CD14-positive monocyte (primary cell): Measurements from ENCODE around the gene TUBB6. TPM values are rescaled to one million over a fixed set of nuclear protein-coding genes. Genes with fewer than 3 reads are reported as not detected.

Experiments used
- DNase-seq, 3 donors: peaks; one replicate each; pipeline ENCODE4 v3.0.0-alpha.2; 2011 to 2022
- H2AFZ ChIP-seq: 2 replicates; pipeline ENCODE4 v1.6.0; 2012; ENCODE audit warnings: mild to moderate bottlenecking, low read depth, low read length, inconsistent platforms; ENCODE audit not compliant: insufficient read depth, poor library complexity, severe bottlenecking
- H3K27ac ChIP-seq, 2 donors: 1 replicate in 1 of 2; 2 replicates in 1 of 2; pipeline ENCODE4 v1.5.1; 2012 to 2013; ENCODE audit warnings: low read length in 2 of 2, control low read depth in 1 of 2, inconsistent platforms in 1 of 2, low read depth in 1 of 2, mild to moderate bottlenecking in 1 of 2
- H3K27me3 ChIP-seq, 2 donors: one replicate each; pipeline versions ENCODE4 v1.6.0 to v1.6.1; 2011 to 2013; ENCODE audit warnings: low read length in 2 of 2; ENCODE audit not compliant: control insufficient read depth in 2 of 2, insufficient read depth in 2 of 2
- H3K36me3 ChIP-seq, 2 donors: replicated peaks in 1 of 2; 1 replicate in 1 of 2; 2 replicates in 1 of 2; pipeline versions ENCODE4 v1.5.1 to v1.6.1; 2012 to 2013; ENCODE audit warnings: low read length in 2 of 2, control low read depth in 1 of 2, inconsistent platforms in 1 of 2, mild to moderate bottlenecking in 1 of 2; ENCODE audit not compliant: insufficient read depth in 2 of 2, control insufficient read depth in 1 of 2
- H3K4me1 ChIP-seq, 2 donors: 1 replicate in 1 of 2; 2 replicates in 1 of 2; pipeline versions ENCODE4 v1.5.1 to v1.6.1; 2012 to 2013; ENCODE audit warnings: low read length in 2 of 2, control low read depth in 1 of 2, inconsistent platforms in 1 of 2, mild to moderate bottlenecking in 1 of 2, moderate library complexity in 1 of 2; ENCODE audit not compliant: insufficient read depth in 2 of 2, control insufficient read depth in 1 of 2
- H3K4me2 ChIP-seq: replicated peaks from 2 replicates; pipeline ENCODE3; 2012; ENCODE audit warnings: low read length, moderate library complexity, mild to moderate bottlenecking; ENCODE audit not compliant: poor library complexity, severe bottlenecking; ENCODE audit errors: extremely low read depth
- H3K4me3 ChIP-seq, 3 experiments: fragments of 200-600 bp in 1 of 3; sonication (generic) in 1 of 3; replicated peaks in 1 of 3; 1 replicate in 2 of 3; 2 replicates in 1 of 3; pipeline ENCODE4 v1.5.1; 2011 to 2013; ENCODE audit warnings: low read length in 3 of 3, mild to moderate bottlenecking in 3 of 3, control low read depth in 2 of 3, low read depth in 2 of 3, inconsistent platforms in 1 of 3, moderate library complexity in 1 of 3
- H3K79me2 ChIP-seq: 2 replicates; pipeline ENCODE4 v1.6.0; 2012; ENCODE audit warnings: mild to moderate bottlenecking, control low read depth, inconsistent platforms, low read length, moderate library complexity; ENCODE audit not compliant: insufficient read depth
- H3K9ac ChIP-seq: 2 replicates; pipeline ENCODE4 v1.6.0; 2017; ENCODE audit warnings: low read length, mild to moderate bottlenecking; ENCODE audit not compliant: insufficient read depth, poor library complexity, severe bottlenecking
- H3K9me3 ChIP-seq, 2 donors: replicated peaks in 1 of 2; 1 replicate in 1 of 2; 2 replicates in 1 of 2; pipeline versions ENCODE4 v1.5.1 to v1.6.1; 2012 to 2013; ENCODE audit warnings: low read length in 2 of 2, control low read depth in 1 of 2; ENCODE audit not compliant: control insufficient read depth in 1 of 2, insufficient read depth in 1 of 2
- H4K20me1 ChIP-seq: 2 replicates; pipeline ENCODE4 v1.6.0; 2012; ENCODE audit warnings: mild to moderate bottlenecking, low read length, control low read depth, moderate library complexity; ENCODE audit not compliant: insufficient read depth
- H3K27ac Mint-ChIP-seq, 7 donors: one replicate each; pipeline ENCODE4 v1.8.0; 2020; ENCODE audit warnings: mild to moderate bottlenecking in 7 of 7, mixed read lengths in 7 of 7, moderate library complexity in 6 of 7, inconsistent platforms in 2 of 7
- H3K27me3 Mint-ChIP-seq, 3 donors: one replicate each; pipeline ENCODE4 v1.8.0; 2021 to 2022; ENCODE audit warnings: low read depth in 3 of 3, mild to moderate bottlenecking in 3 of 3, mixed read lengths in 3 of 3, moderate library complexity in 3 of 3, inconsistent platforms in 1 of 3
- H3K36me3 Mint-ChIP-seq, 2 donors: one replicate each; pipeline ENCODE4 v1.8.0; 2020; ENCODE audit warnings: mixed read lengths in 2 of 2, inconsistent platforms in 1 of 2, mild to moderate bottlenecking in 1 of 2
- H3K4me1 Mint-ChIP-seq: one replicate; pipeline ENCODE4 v1.8.0; 2020; ENCODE audit warnings: mild to moderate bottlenecking, mixed read lengths
- H3K4me3 Mint-ChIP-seq, 2 donors: one replicate each; pipeline ENCODE4 v1.8.0; 2020; ENCODE audit warnings: mild to moderate bottlenecking in 2 of 2, mixed read lengths in 2 of 2, moderate library complexity in 1 of 2
- H3K9me3 Mint-ChIP-seq, 7 donors: one replicate each; pipeline ENCODE4 v1.8.0; 2020 to 2022; ENCODE audit warnings: mixed read lengths in 7 of 7, mild to moderate bottlenecking in 6 of 7, moderate library complexity in 6 of 7, inconsistent platforms in 2 of 7
- CTCF ChIP-seq: fragments of 200-600 bp; IDR thresholded peaks from one replicate; pipeline ENCODE4 v1.8.0; 2022; ENCODE audit warnings: antibody characterized with exemption, mild to moderate bottlenecking
- WGBS: methylation state at CpG from one replicate; pipeline ENCODE4 v1.1.5; 2013; ENCODE audit warnings: missing lambda C conversion rate; ENCODE audit not compliant: insufficient coverage; 5-methylcytosine and 5-hydroxymethylcytosine counted together
- intact Hi-C, 2 donors: fragments of 100-400 bp; cut with micrococcal nuclease; formaldehyde crosslinking; loops; one replicate each; pipeline versions ENCODE4 v1.15.0 to v1.15.1; 2023
- polyA plus RNA-seq, 3 donors: library from polyadenylated mRNA; depleted of rRNA in 1 of 3; unstranded in 2 of 3; stranded (reverse) in 1 of 3; fragments of 300-500 nt in 2 of 3; fragments of >200 nt in 1 of 3; fragmentation: Illumina TruSeq in 2 of 3; gene quantifications; 1 replicate in 2 of 3; 2 replicates in 1 of 3; pipeline ENCODE4 v1.2.3, GENCODE V29; 2012 to 2021

Gene TUBB6
- polyA plus RNA-seq, 3 donors = 15.8 to 34.9 (median 27.6) TPM

- peaks cover 56 to 80% of the 10 kb centered on the region in 2 donors for H3K36me3 Mint-ChIP-seq
- intact Hi-C loops = no loop called here
- H3K36me3 ChIP-seq = peaks cover 55 to 82% of the 10 kb centered on the region in 2 donors
Observed at GRCh38 chr18:12325726-12326245, 17.7 kb downstream of the TUBB6 start.

GRCh38 chr18:12326711-12327460 is 18.8 kb downstream of the TUBB6 start:
- peaks cover 53 to 81% of the 10 kb centered on the region in 2 donors for H3K36me3 ChIP-seq

More at GRCh38 chr18:12325726-12326245, 17.7 kb downstream of the TUBB6 start:
- no peak overlapping the region for H2AFZ ChIP-seq
- Mint-ChIP-seq H3K4me1 (peaks cover 2% of the 10 kb centered on the region), H3K9me3 (peaks cover 0 to 11% (median 5%) of the 10 kb centered on the region in 7 donors), H3K27me3 (no peaks in the 10 kb centered on the region), H3K27ac (peak overlapping the region in 3 of 7 donors; percentile 13 to 68 (median 32)), H3K4me3 (no peak overlapping the region)
- no peak overlapping the region for H3K4me3 ChIP-seq
- TF ChIP-seq CTCF = no peak
- H3K4me2 ChIP-seq = no peak overlapping the region
- no peaks in the 10 kb centered on the region for H3K9me3 ChIP-seq
- WGBS = 98% methylated on average over 19 of the region's 29 CpGs
- DNase-seq = no peak
- H3K27me3 ChIP-seq = no peaks in the 10 kb centered on the region
- no peak overlapping the region for H3K27ac ChIP-seq
- H3K79me2 ChIP-seq = no peaks in the 10 kb centered on the region
- H4K20me1 ChIP-seq = peaks cover under 1% of the 10 kb centered on the region
- no peaks in the 10 kb centered on the region for H3K4me1 ChIP-seq
- no peak overlapping the region for H3K9ac ChIP-seq

More at GRCh38 chr18:12326711-12327460, 18.8 kb downstream of the TUBB6 start:
- Mint-ChIP-seq H3K27ac (peak overlapping the region in 5 of 7 donors; percentile 31 to 66 (median 44)), H3K36me3 (peaks cover 54 to 80% of the 10 kb centered on the region in 2 donors), H3K9me3 (peaks cover 0 to 11% (median 5%) of the 10 kb centered on the region in 7 donors), H3K4me3 (no peak overlapping the region), H3K4me1 (peaks cover 2% of the 10 kb centered on the region), H3K27me3 (no peaks in the 10 kb centered on the region)
- Histone ChIP-seq H3K27me3 (no peaks in the 10 kb centered on the region), H2AFZ (no peak overlapping the region), H3K27ac (peak overlapping the region in 1 of 2 donors; percentile 46), H3K79me2 (no peaks in the 10 kb centered on the region), H3K4me1 (no peaks in the 10 kb centered on the region), H3K9ac (no peak overlapping the region), H3K4me3 (no peak overlapping the region), H4K20me1 (peaks cover 3% of the 10 kb centered on the region), H3K4me2 (no peak overlapping the region), H3K9me3 (no peaks in the 10 kb centered on the region)
- no peak for DNase-seq
- intact Hi-C loops = no loop called here
- TF ChIP-seq CTCF = no peak
- WGBS = 97% methylated on average over 9 of the region's 12 CpGs
